HK-2 (cell line): ENCODE measurements around the gene NXF3.
"Not testable (repeated sequence)": the region's sequence is repeated elsewhere in the genome, so short reads cannot be mapped to it uniquely, and the experiment has no call there.

Experiments used
- DNase-seq: peaks from one replicate; pipeline ENCODE4 v3.0.0-alpha.2; 2018; ENCODE audit not compliant: unreplicated experiment

Gene NXF3

DNA sequence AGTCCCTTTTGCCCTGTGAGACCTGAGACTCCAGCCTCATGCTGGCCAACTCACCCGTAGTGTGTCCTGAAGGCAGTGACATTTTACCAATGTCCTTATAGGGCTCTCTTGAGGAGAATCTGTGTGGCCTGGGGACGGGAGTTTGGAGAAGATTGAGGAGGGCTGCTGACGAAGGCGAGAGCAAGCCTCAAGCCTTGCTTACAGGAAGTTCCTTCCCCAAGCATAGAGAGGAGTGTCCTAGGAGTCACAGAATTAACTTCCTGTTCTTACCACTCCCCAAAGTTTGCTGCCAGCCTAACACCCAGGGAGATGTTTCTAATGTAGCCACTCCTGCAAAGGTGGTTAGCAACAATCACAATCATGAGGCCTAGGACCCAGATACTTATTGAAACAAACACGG, at the start of gene NXF3:
Gene NXF3 (minus strand): TSS at position 202 of the 400 bp plus-strand sequence. CDS start 120 bp downstream, at position 82.
- DNase-seq = no peak

GRCh38 chrX:103136528-103136927, 43.6 kb upstream of the NXF3 start:
- not testable (repeated sequence) for DNase-seq

GRCh38 chrX:103124284-103124683, 31.3 kb upstream of the NXF3 start:
- no peak for DNase-seq

- no peak for DNase-seq
These were observed 27.8 kb upstream of the NXF3 start for GRCh38 chrX:103120748-103121147.

DNA sequence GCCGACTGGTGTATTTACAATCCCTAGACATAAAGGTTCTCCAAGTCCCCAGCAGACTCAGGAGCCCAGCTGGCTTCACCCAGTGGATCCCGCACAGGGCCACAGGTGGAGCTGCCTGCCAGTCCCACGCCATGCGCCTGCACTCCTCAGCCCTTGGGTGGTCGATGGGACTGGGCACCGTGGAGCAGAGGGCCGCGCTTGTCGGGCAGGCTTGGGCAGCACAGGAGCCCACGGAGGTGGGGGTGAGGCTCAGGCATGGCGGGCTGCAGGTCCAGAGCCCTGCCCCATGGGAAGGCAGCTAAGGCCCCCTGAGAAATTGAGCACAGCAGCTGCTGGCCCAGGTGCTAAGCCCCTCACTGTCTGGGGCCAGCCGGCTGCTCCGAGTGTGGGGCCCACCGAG, 24.0 kb upstream of the NXF3 start:
- DNase-seq = not testable (repeated sequence)

DNA sequence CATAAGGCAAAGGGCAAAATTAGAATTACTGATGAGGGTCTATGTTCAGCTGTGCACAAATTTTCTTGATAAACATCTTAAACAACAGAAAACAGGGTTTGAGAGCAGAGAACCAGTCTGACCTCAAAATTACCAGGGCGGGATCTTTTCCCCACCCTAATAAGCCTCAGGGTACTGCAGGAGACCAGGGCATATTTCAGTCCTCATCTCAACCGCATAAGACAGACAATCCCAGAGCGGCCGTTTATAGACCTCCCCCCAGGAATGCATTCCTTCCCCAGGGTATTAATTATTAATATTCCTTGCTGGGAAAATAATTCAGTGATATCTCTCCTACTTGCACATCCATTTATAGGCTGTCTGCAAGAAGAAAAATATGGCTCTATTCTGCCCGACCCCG, 16.6 kb upstream of the NXF3 start:
- not testable (repeated sequence) for DNase-seq

GRCh38 chrX:103107836-103108235, 14.9 kb upstream of the NXF3 start:
- no peak for DNase-seq

DNA sequence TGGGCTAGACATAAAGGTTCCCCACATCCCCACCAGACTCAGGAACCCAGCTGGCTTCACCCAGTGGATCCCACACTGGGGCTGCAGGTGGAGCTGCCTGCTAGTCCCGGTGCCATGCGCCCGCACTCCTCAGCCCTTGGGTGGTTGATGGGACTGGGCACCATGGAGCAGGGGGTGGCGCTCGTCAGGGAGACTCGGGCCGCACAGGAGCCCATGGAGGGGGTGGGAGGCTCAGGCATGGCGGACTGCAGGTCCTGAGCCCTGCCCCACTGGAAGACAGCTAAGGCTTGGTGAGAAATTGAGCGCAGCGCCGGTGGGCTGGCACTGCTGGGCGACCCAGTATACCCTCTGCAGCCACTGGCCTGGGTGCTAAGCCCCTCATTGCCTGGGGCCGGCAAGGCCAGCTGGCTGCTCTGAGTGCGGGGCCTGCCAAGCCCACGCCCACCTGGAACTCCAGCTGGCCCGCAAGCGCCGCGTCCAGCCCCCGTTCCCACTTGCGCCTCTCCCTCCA, 14.3 kb upstream of the NXF3 start:
- not testable (repeated sequence) for DNase-seq

DNA sequence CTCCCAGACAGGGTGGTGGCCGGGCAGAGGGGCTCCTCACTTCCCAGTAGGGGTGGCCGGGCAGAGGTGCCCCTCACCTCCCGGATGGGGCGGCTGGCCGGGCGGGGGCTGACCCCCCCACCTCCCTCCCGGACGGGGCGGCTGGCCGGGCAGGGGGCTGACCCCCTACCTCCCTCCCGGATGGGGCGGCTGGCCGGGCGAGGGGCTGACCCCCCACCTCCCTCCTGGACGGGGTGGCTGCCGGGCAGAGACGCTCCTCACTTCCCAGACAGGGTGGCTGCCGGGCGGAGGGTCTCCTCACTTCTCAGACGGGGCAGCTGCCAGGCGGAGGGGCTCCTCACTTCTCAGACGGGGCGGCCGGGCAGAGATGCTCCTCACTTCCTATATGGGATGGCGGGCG, 11.4 kb upstream of the NXF3 start:
- DNase-seq = not testable (repeated sequence)

DNA sequence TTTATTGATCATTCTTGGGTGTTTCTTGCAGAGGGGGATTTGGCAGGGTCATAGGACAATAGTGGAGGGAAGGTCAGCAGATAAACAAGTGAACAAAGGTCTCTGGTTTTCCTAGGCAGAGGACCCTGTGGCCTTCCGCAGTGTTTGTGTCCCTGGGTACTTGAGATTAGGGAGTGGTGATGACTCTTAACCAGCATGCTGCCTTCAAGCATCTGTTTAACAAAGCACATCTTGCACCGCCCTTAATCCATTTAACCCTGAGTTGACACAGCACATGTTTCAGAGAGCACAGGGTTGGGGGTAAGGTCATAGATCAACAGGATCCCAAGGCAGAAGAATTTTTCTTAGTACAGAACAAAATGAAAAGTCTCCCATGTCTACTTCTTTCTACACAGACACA, 10.9 kb upstream of the NXF3 start:
- not testable (repeated sequence) for DNase-seq

- DNase-seq = no peak
These were observed 8.5 kb upstream of the NXF3 start for GRCh38 chrX:103101299-103102042.

DNA sequence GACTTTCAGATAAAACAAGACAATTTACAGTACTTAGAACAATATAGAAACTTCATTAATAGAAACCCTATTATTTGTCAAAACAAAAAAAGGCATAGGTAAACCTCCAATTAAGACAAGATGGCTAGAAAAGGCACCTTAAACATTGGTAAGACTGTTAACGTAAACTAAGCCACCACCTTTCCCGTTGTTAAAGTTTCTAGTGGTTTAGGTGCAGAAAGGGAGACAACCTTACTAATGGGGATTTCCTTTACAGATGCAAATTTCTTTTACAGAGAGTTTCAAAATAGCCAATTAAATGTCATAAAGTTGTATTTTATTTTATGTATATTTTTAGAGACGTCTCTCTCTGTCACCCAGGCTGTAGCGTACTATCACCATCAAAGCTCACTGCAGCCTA, 7.5 kb upstream of the NXF3 start:
- DNase-seq = no peak

GRCh38 chrX:103099691-103100090, 6.7 kb upstream of the NXF3 start:
- DNase-seq = no peak

DNA sequence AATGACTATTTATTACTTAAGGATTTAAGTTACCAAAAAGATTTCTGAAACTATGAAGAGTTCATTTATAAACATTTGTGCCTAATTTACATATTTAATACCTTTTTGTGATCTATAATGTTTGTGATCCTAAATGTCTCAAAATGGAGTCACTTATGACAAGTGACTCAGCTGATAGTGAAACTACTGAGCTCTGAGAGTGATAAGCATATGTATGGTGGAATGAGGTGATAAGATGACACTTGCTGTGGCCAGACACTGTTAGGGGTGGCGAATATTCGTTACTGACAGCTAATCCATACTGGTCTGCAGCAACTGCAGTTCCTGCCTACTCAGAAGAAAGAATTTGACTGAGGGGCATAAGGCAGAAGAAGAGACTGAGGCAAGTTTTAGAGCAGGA, 5.5 kb upstream of the NXF3 start:
- no peak for DNase-seq

DNA sequence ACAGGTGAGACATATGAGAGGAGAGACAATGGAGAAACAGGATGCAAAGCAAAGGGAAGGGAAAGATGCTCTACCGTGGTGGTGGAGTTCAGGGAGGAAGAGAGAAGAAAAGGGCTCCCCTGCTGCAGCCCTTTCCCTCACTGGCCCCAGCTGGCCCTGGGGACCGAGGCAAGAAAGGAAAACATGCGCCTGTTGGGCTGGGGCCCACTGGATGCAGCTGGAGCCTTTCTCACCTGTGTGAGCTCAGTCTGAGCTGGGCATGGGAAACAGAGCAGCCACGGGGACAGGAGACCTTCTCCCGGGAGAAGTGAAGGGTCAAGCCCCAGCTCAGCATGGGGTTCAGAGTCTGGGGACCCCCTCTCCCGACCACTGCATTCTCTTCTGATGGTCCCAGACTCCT, 11.9 kb downstream of the NXF3 start:
- no peak for DNase-seq

DNA sequence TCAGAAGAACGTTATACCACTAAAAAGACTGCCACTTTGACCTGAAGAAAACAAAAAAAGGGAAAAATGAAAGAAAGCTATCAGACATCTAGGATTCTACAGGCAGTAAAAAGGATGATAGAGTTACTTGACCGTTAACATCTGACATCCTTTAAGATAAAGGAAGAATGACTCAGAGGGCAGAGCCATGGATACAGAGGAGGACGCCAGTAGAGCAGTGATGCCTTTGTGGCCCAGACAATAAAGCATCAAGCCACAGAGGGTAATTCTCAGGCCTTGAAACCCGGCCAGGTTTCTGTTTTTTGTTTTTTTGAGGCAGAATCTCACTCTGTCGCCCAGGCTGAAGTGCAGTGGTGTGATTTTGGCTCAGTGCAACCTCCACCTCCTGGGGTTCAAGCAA, 19.5 kb downstream of the NXF3 start:
- no peak for DNase-seq

DNA sequence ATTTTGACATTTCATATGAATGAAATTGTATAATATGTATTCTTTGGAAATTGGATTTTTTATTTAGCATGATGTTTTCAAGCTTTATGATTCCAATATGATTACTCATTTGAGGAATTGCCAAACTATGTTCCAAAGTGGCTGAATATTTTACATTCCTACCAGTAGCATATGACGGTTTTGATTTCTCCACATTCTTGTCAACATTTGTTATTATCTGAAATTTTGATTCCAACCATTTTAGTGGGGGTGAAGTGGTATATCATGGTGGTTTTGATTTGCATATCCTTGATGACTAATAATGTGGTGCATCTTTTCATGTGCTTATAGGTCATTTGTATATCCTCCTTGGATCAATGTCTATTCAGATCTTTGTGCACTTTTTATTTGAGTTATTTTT, 26.3 kb downstream of the NXF3 start:
- DNase-seq = no peak

- DNase-seq = no peak
These were observed 29.0 kb downstream of the NXF3 start, which contains the start of gene BEX1 for GRCh38 chrX:103063918-103064434. BEX1 (minus strand) TSS chrX:103064171; CDS start chrX:103063274, 897 bp downstream.

GRCh38 chrX:103063191-103063845, 29.6 kb downstream of the NXF3 start:
- no peak for DNase-seq

GRCh38 chrX:103061486-103061885, 31.5 kb downstream of the NXF3 start:
- no peak for DNase-seq

DNA sequence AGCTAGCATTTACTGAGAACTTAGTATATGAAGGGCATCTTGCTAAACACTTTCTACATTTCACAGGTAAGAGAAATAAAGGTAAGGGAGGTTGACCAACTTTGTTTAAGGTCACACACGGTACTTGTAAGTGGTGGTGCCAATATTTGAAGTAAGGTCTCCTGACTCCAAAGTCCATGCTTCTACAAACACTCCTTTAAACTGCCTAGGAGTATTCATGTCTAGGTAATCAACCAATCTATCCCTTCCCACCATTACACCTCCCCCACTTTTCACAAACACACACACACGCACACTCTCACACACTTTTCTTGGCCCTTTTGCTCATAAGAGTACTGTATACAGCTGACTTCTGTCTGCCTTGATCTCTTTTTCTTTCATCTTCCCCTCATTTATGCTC, 36.0 kb downstream of the NXF3 start:
- no peak for DNase-seq

GRCh38 chrX:103052625-103053024, 40.3 kb downstream of the NXF3 start:
- DNase-seq = no peak

DNA sequence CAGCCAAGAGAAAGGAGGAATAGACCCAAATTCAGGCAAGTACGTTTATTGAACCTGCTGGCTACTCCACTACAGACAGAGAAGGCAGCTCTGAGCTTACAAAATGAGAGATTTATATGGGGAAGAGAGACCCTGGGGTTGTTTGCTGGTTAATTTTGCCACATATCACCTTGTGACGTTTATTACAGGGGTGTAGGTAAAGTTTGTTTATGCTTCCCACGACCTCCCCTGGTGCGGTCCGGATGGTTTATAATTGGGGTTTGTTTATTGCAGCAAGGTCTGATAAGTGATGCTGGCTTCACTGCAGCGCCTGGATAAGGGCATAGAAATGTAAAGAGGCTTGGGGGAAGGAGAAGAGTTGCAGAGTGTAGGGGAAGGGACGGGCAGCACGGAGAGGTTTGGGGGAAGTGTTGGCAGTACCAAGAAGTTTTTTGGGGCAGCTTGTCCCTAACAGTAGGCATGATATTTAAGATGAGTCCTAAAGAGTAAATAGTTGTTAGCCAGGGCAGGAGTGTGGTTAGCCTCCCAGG, 41.6 kb downstream of the NXF3 start:
- no peak for DNase-seq
